ENCODE measurements around the gene SMARCC2.
"Not testable (repeated sequence)": the region's sequence is repeated elsewhere in the genome, so short reads cannot be mapped to it uniquely, and the experiment has no call there.

The SMARCC2 gene

GRCh38 chr12:56162468-56163290 is 26.6 kb downstream of the SMARCC2 start:
- DNase-seq = peak; percentile 41

GRCh38 chr12:56161690-56162351 is 27.5 kb downstream of the SMARCC2 start:
- DNase-seq = no peak

GRCh38 chr12:56160894-56161689 is 28.2 kb downstream of the SMARCC2 start:
- no peak for DNase-seq

- no peak for DNase-seq
Observed at GRCh38 chr12:56160193-56160763, 29.0 kb downstream of the SMARCC2 start.

GRCh38 chr12:56159482-56160192 is 29.6 kb downstream of the SMARCC2 start:
- DNase-seq = no peak

GRCh38 chr12:56158926-56159461 is 30.3 kb downstream of the SMARCC2 start:
- peak; percentile 75 for DNase-seq

GRCh38 chr12:56158029-56158925 is 31.0 kb downstream of the SMARCC2 start, which contains the start of gene MYL6:
MYL6 (plus strand) TSS chr12:56158359; CDS start chr12:56158402, 43 bp downstream.
- DNase-seq = peak; percentile 99

- DNase-seq = peak; percentile 93
Observed at GRCh38 chr12:56157201-56158028, 31.9 kb downstream of the SMARCC2 start.

GRCh38 chr12:56156464-56157200 is 32.7 kb downstream of the SMARCC2 start:
- DNase-seq = not testable (repeated sequence)

- DNase-seq = no peak
Observed at GRCh38 chr12:56155256-56155845, 33.9 kb downstream of the SMARCC2 start.

- no peak for DNase-seq
Observed at GRCh38 chr12:56154818-56155217, 34.5 kb downstream of the SMARCC2 start.

- no peak for DNase-seq
Observed at GRCh38 chr12:56154246-56154771, 35.0 kb downstream of the SMARCC2 start.

- no peak for DNase-seq
Observed at GRCh38 chr12:56153678-56154065, 35.6 kb downstream of the SMARCC2 start.

GRCh38 chr12:56152756-56153677 is 36.3 kb downstream of the SMARCC2 start:
- DNase-seq = no peak

- DNase-seq = peak; percentile 96
Observed at GRCh38 chr12:56152132-56152755, 37.0 kb downstream of the SMARCC2 start, which contains the start of gene MYL6B. MYL6B (plus strand) TSS chr12:56152587; CDS start chr12:56153919, 1,332 bp downstream.

GRCh38 chr12:56151672-56152131 is 37.6 kb downstream of the SMARCC2 start:
- no peak for DNase-seq

GRCh38 chr12:56150563-56150962 is 38.7 kb downstream of the SMARCC2 start:
- peak; percentile 34 for DNase-seq

All from eye (tissue), 1 donor.